CD4-positive, alpha-beta T cell treated with Interleukin-6 at 100 ng/mL for 8 hours (primary cell): ENCODE results near the gene FBLN2.

ENCODE experiments used
- DNase-seq: peaks from one replicate; pipeline ENCODE4 v3.0.0-alpha.2; 2020; ENCODE audit warnings: mixed read lengths, low spot score

The FBLN2 gene

GRCh38 chr3:13567684-13568514, 19.0 kb downstream of the FBLN2 start:
- DNase-seq = no peak

GRCh38 chr3:13568515-13569028, 19.6 kb downstream of the FBLN2 start:
- no peak for DNase-seq

GRCh38 chr3:13569201-13569600, 20.3 kb downstream of the FBLN2 start:
- no peak for DNase-seq

- DNase-seq = no peak
Measured at GRCh38 chr3:13569641-13570390, 20.9 kb downstream of the FBLN2 start.

GRCh38 chr3:13570391-13571194, 21.7 kb downstream of the FBLN2 start:
- DNase-seq = no peak

GRCh38 chr3:13571264-13571663, 22.3 kb downstream of the FBLN2 start:
- DNase-seq = no peak

GRCh38 chr3:13571831-13572750, 23.2 kb downstream of the FBLN2 start:
- no peak for DNase-seq

- DNase-seq = no peak
Measured at GRCh38 chr3:13572926-13573623, 24.1 kb downstream of the FBLN2 start.

GRCh38 chr3:13574083-13574797, 25.3 kb downstream of the FBLN2 start:
- DNase-seq = no peak

- no peak for DNase-seq
Measured at GRCh38 chr3:13574798-13575451, 26.0 kb downstream of the FBLN2 start.

GRCh38 chr3:13575459-13576061, 26.6 kb downstream of the FBLN2 start:
- DNase-seq = no peak

GRCh38 chr3:13577181-13578121, 28.5 kb downstream of the FBLN2 start:
- no peak for DNase-seq

- DNase-seq = no peak
Measured at GRCh38 chr3:13578251-13578650, 29.3 kb downstream of the FBLN2 start.

- DNase-seq = no peak
Measured at GRCh38 chr3:13579063-13579462, 30.1 kb downstream of the FBLN2 start.

GRCh38 chr3:13580256-13581023, 31.5 kb downstream of the FBLN2 start:
- no peak for DNase-seq

- no peak for DNase-seq
Measured at GRCh38 chr3:13581485-13582365, 32.8 kb downstream of the FBLN2 start.
